Panc1 (cell line): ENCODE data around the gene CERT1. TPM values are rescaled to one million over a fixed set of nuclear protein-coding genes. Genes with fewer than 3 reads are reported as not detected.

Experiments
- ATAC-seq: fragments of 200-7000 bp; cut with Tn5 transposase; 2 replicates; pipeline ENCODE4 v1.9.1; 2020; ENCODE audit warnings: mild to moderate bottlenecking, moderate library complexity
- BruUV-seq: library from RNA; stranded (reverse); fragments of 400-500 nt; replicated peaks from 2 replicates; lab custom pipeline; 2021; lab: Mats Ljungman, UMichigan
- CTCF ChIA-PET: fragments of 300-600 bp; sonication (Branson Sonifier 250); formaldehyde crosslinking; loops from one replicate; lab custom pipeline; 2022; ENCODE audit warnings: antibody characterized with exemption; lab: Charles Lee
- POLR2A ChIA-PET: fragments of 300-600 bp; sonication (Branson Sonifier 250); formaldehyde crosslinking; loops from one replicate; lab custom pipeline; 2022; ENCODE audit warnings: antibody characterized with exemption; lab: Charles Lee
- DNase-seq: peaks from one replicate; pipeline ENCODE4 v3.0.0-alpha.2; 2010; ENCODE audit warnings: low read depth, low spot score
- H3K27ac ChIP-seq: 2 replicates; pipeline ENCODE4 v1.5.1; 2011; ENCODE audit warnings: mild to moderate bottlenecking, low read length, inconsistent platforms
- H3K27me3 ChIP-seq: fragments of 200-500 bp; sonication (Bioruptor generic); 2 replicates; pipeline ENCODE4 v1.6.0; 2014; ENCODE audit warnings: low read length, inconsistent platforms; ENCODE audit not compliant: control insufficient read depth, insufficient read depth
- H3K36me3 ChIP-seq: fragments of 200-500 bp; sonication (Bioruptor generic); 2 replicates; pipeline ENCODE4 v1.5.1; 2014; ENCODE audit warnings: inconsistent platforms, mild to moderate bottlenecking, low read length, moderate library complexity; ENCODE audit not compliant: control insufficient read depth, insufficient read depth
- H3K4me1 ChIP-seq: 2 replicates; pipeline ENCODE4 v1.5.1; 2011; ENCODE audit warnings: inconsistent platforms, mild to moderate bottlenecking, low read length, moderate library complexity; ENCODE audit not compliant: control insufficient read depth, insufficient read depth
- H3K4me3 ChIP-seq, 2 experiments: 2 replicates each; pipeline ENCODE4 v1.5.1; 2011 to 2012; ENCODE audit warnings: low read depth in 2 of 2, low read length in 2 of 2, mild to moderate bottlenecking in 2 of 2, inconsistent platforms in 1 of 2, moderate library complexity in 1 of 2
- H3K9me3 ChIP-seq: fragments of 200-500 bp; sonication (Bioruptor generic); 2 replicates; pipeline ENCODE4 v1.5.1; 2014; ENCODE audit warnings: low read depth, mild to moderate bottlenecking, inconsistent platforms, low read length, moderate library complexity; ENCODE audit not compliant: control insufficient read depth, insufficient read depth
- CTCF ChIP-seq: fragments of 450-650 bp; IDR thresholded peaks from 2 replicates; pipeline ENCODE4 v1.5.1; 2017; ENCODE audit warnings: mild to moderate bottlenecking
- POLR2AphosphoS5 ChIP-seq: IDR thresholded peaks from 2 replicates; pipeline ENCODE4 v1.6.1; 2012; ENCODE audit warnings: mild to moderate bottlenecking, low read depth, low read length, moderate library complexity
- REST ChIP-seq, 2 experiments: IDR thresholded peaks; 2 replicates each; pipeline ENCODE4 v1.6.1; 2011 to 2012; ENCODE audit warnings: low read depth in 2 of 2, control low read depth in 1 of 2, low read length in 1 of 2, mild to moderate bottlenecking in 1 of 2, moderate library complexity in 1 of 2; ENCODE audit not compliant: insufficient read depth in 1 of 2
- SIN3A ChIP-seq: IDR thresholded peaks from 2 replicates; pipeline ENCODE4 v1.6.1; 2012; ENCODE audit warnings: low read depth, mild to moderate bottlenecking, low read length, moderate library complexity, borderline replicate concordance; ENCODE audit not compliant: insufficient read depth
- TCF7L2 ChIP-seq: IDR thresholded peaks from 2 replicates; pipeline ENCODE4 v1.6.1; 2011; ENCODE audit warnings: mild to moderate bottlenecking, low read depth, low read length, inconsistent platforms
- in situ Hi-C: cut with HindIII; loops from 2 replicates; pipeline ENCODE4 v1.10.0; 2016; ENCODE audit warnings: low sequenced_read_pairs, low pct_unique_long_range_greater_than_20kb
- intact Hi-C: fragments of 100-400 bp; cut with micrococcal nuclease; formaldehyde crosslinking; loops from one replicate; pipeline ENCODE4 v1.10.0; 2022; ENCODE audit not compliant: unreplicated experiment
- total RNA-seq: library from RNA; stranded (reverse); gene quantifications from one replicate; pipeline ENCODE4 v1.2.1, GENCODE V29; 2021; ENCODE audit not compliant: unreplicated experiment

Gene CERT1
- total RNA-seq, 1 experiment from 2014 or later, result 26.7 TPM

GRCh38 chr5:75433814-75434506 lies 77.5 kb downstream of the CERT1 start:
- ATAC-seq (no peak), DNase-seq (no peak)
- Histone ChIP-seq H3K36me3 (no peaks in the 10 kb centered on the region), H3K9me3 (no peaks in the 10 kb centered on the region), H3K27ac (no peak overlapping the region), H3K27me3 (no peaks in the 10 kb centered on the region), H3K4me1 (no peaks in the 10 kb centered on the region), H3K4me3 (no peak overlapping the region)
- intact Hi-C loops (no loop called here), in situ Hi-C loops (no loop called here)
- CTCF ChIA-PET, result interaction anchor here (0.7 kb wide), 1 partner anchor 178 kb away, joined by 8 read pairs; no protein-coding TSS in a partner anchor
- TF ChIP-seq POLR2AphosphoS5, result no peak
- no TSS peak for BruUV-seq
- POLR2A ChIA-PET, result no interaction called here

GRCh38 chr5:75414241-75414640 lies 97.2 kb downstream of the CERT1 start:
- no peaks in the 10 kb centered on the region for H3K9me3 ChIP-seq
- BruUV-seq, result no TSS peak
- intact Hi-C loops, result no loop called here
- ChIA-PET CTCF (interaction anchor here (0.6 kb wide), 1 partner anchor 42 kb away, joined by 3 read pairs; no protein-coding TSS in a partner anchor), POLR2A (no interaction called here)
- no peak overlapping the region for H3K27ac ChIP-seq
- no peak overlapping the region for H3K4me3 ChIP-seq
- peaks cover 7% of the 10 kb centered on the region for H3K36me3 ChIP-seq
- H3K4me1 ChIP-seq, result no peaks in the 10 kb centered on the region
- H3K27me3 ChIP-seq, result no peaks in the 10 kb centered on the region
- ATAC-seq (no peak), DNase-seq (no peak)
- in situ Hi-C loops, result no loop called here
- TF ChIP-seq SIN3A (no peak), REST (IDR thresholded peaks at IDR 0.05; ENCODE audit: insufficient read depth in 1 of 2, low read depth in 2 of 2, low read length in 1 of 2) (no peak), CTCF (no peak), TCF7L2 (no peak), POLR2AphosphoS5 (no peak)
